H1 (cell line): ENCODE measurements around the gene FRMPD4. TPM values are rescaled to one million over a fixed set of nuclear protein-coding genes. Genes with fewer than 3 reads are reported as not detected.

Experiments used
- CTCF ChIA-PET: fragments of 300-600 bp; sonication (Branson Sonifier 250); formaldehyde crosslinking; loops from one replicate; lab custom pipeline; 2021; ENCODE audit not compliant: partially characterized antibody; lab: Charles Lee
- POLR2A ChIA-PET: fragments of 300-600 bp; sonication (Branson Sonifier 250); formaldehyde crosslinking; loops from one replicate; lab custom pipeline; 2021; ENCODE audit warnings: inconsistent platforms; ENCODE audit not compliant: partially characterized antibody; lab: Charles Lee
- DNase-seq, 2 experiments: peaks; one replicate each; pipeline versions ENCODE4 v3.0.0 to v3.0.0-alpha.2; 2010 to 2022; ENCODE audit warnings: low spot score in 2 of 2, low read depth in 1 of 2, mixed read lengths in 1 of 2
- FAIRE-seq: peaks from 2 replicates; lab custom pipeline; 2011; peaks lifted over from hg19 to GRCh38; lab: Jason Lieb, UNC
- H2AFZ ChIP-seq: 2 replicates; pipeline ENCODE4 v1.8.1; 2012; ENCODE audit warnings: low read length, inconsistent platforms
- H2AK5ac ChIP-seq: 2 replicates; pipeline ENCODE4 v1.6.1; 2013; ENCODE audit warnings: low read depth, low read length
- H2BK120ac ChIP-seq: replicated peaks from 2 replicates; pipeline ENCODE3; 2013; ENCODE audit warnings: low read depth, low read length, inconsistent platforms
- H2BK12ac ChIP-seq: 2 replicates; pipeline ENCODE4 v1.6.1; 2013; ENCODE audit warnings: low read depth, low read length
- H2BK15ac ChIP-seq: 2 replicates; pipeline ENCODE4 v1.6.1; 2013; ENCODE audit warnings: low read length
- H2BK20ac ChIP-seq: 2 replicates; pipeline ENCODE4 v1.6.1; 2013; ENCODE audit warnings: low read length
- H2BK5ac ChIP-seq: 2 replicates; pipeline ENCODE4 v1.6.1; 2013; ENCODE audit warnings: low read depth, low read length
- H3K14ac ChIP-seq: 2 replicates; pipeline ENCODE4 v1.6.1; 2013; ENCODE audit warnings: inconsistent platforms; ENCODE audit not compliant: insufficient read length
- H3K18ac ChIP-seq: 2 replicates; pipeline ENCODE4 v1.6.1; 2013; ENCODE audit warnings: low read length; ENCODE audit errors: extremely low read depth
- H3K23ac ChIP-seq: 2 replicates; pipeline ENCODE4 v1.6.1; 2013; ENCODE audit warnings: inconsistent platforms; ENCODE audit not compliant: insufficient read length
- H3K23me2 ChIP-seq: 2 replicates; pipeline ENCODE4 v1.6.1; 2013; ENCODE audit warnings: low read depth, low read length
- H3K27ac ChIP-seq: 2 replicates; pipeline ENCODE4 v1.6.1; 2011; ENCODE audit warnings: low read depth, low read length, inconsistent platforms
- H3K27me3 ChIP-seq, 4 experiments: replicated peaks in 1 of 4; 1 replicate in 1 of 4; 2 replicates in 3 of 4; pipeline versions ENCODE4 v1.6.1 to v1.8.1; 2011 to 2013; ENCODE audit warnings: low read length in 3 of 4, mild to moderate bottlenecking in 3 of 4, inconsistent platforms in 2 of 4, mixed read lengths in 2 of 4, moderate library complexity in 1 of 4; ENCODE audit not compliant: control insufficient read depth in 3 of 4, insufficient read depth in 3 of 4; ENCODE audit errors: extremely low read depth in 1 of 4
- H3K36me3 ChIP-seq, 4 experiments: 2 replicates each; pipeline versions ENCODE4 v1.6.1 to v1.8.1; 2011 to 2013; ENCODE audit warnings: mild to moderate bottlenecking in 4 of 4, low read length in 3 of 4, moderate library complexity in 2 of 4, control low read depth in 1 of 4, inconsistent platforms in 1 of 4; ENCODE audit not compliant: insufficient read depth in 4 of 4, control insufficient read depth in 2 of 4
- H3K4ac ChIP-seq: replicated peaks from 2 replicates; pipeline ENCODE3; 2013; ENCODE audit warnings: low read length, low read depth, mixed read lengths, inconsistent platforms; ENCODE audit not compliant: insufficient read length
- H3K4me1 ChIP-seq, 4 experiments: replicated peaks in 1 of 4; 1 replicate in 1 of 4; 2 replicates in 3 of 4; pipeline versions ENCODE4 v1.6.1 to v1.8.1; 2011 to 2013; ENCODE audit warnings: low read length in 3 of 4, inconsistent platforms in 2 of 4, mixed read lengths in 1 of 4; ENCODE audit not compliant: insufficient read depth in 4 of 4, control insufficient read depth in 3 of 4
- H3K4me2 ChIP-seq, 2 experiments: 2 replicates each; pipeline versions ENCODE4 v1.6.1 to v1.8.1; 2011 to 2013; ENCODE audit warnings: low read depth in 2 of 2, low read length in 2 of 2, control low read depth in 1 of 2, inconsistent platforms in 1 of 2, mild to moderate bottlenecking in 1 of 2; ENCODE audit not compliant: insufficient read depth in 1 of 2
- H3K4me3 ChIP-seq, 4 experiments: fragments of 200-600, 300-600 bp in 1 of 4; sonication (generic), shearing (Covaris generic), sonication (Bioruptor Twin) in 1 of 4; 2 replicates each; pipeline versions ENCODE4 v1.5.1 to v1.8.1; 2011 to 2016; ENCODE audit warnings: low read length in 4 of 4, low read depth in 3 of 4, control low read depth in 2 of 4, inconsistent platforms in 2 of 4, mild to moderate bottlenecking in 2 of 4, mixed read lengths in 1 of 4, moderate library complexity in 1 of 4; ENCODE audit not compliant: insufficient read depth in 2 of 4; ENCODE audit errors: extremely low read depth in 1 of 4
- H3K56ac ChIP-seq: replicated peaks from 2 replicates; pipeline ENCODE3; 2013; ENCODE audit warnings: low read depth, mild to moderate bottlenecking, mixed read lengths, low read length, inconsistent platforms; ENCODE audit not compliant: insufficient read length
- H3K79me1 ChIP-seq: 2 replicates; pipeline ENCODE4 v1.6.1; 2013; ENCODE audit warnings: low read depth, low read length, control low read depth
- H3K79me2 ChIP-seq, 2 experiments: 2 replicates each; pipeline versions ENCODE4 v1.6.1 to v1.8.1; 2012 to 2013; ENCODE audit warnings: low read length in 2 of 2, mild to moderate bottlenecking in 2 of 2, inconsistent platforms in 1 of 2; ENCODE audit not compliant: insufficient read depth in 2 of 2, control insufficient read depth in 1 of 2
- H3K9ac ChIP-seq, 4 experiments: replicated peaks in 1 of 4; 1 replicate in 1 of 4; 2 replicates in 3 of 4; pipeline versions ENCODE4 v1.6.1 to v1.8.1; 2011 to 2013; ENCODE audit warnings: low read depth in 3 of 4, low read length in 3 of 4, control low read depth in 2 of 4, mild to moderate bottlenecking in 2 of 4, moderate library complexity in 2 of 4, inconsistent platforms in 1 of 4; ENCODE audit errors: extremely low read depth in 1 of 4
- H3K9me3 ChIP-seq, 2 experiments: 2 replicates each; pipeline versions ENCODE4 v1.6.1 to v1.8.1; 2012 to 2013; ENCODE audit warnings: mild to moderate bottlenecking in 2 of 2, moderate library complexity in 2 of 2, control low read depth in 1 of 2, inconsistent platforms in 1 of 2, low read depth in 1 of 2, low read length in 1 of 2, mixed read lengths in 1 of 2; ENCODE audit not compliant: insufficient read depth in 2 of 2
- H4K20me1 ChIP-seq, 2 experiments: replicated peaks in 1 of 2; 2 replicates each; pipeline versions ENCODE3 to v1.8.1; 2011 to 2013; ENCODE audit warnings: inconsistent platforms in 2 of 2, low read length in 2 of 2, mild to moderate bottlenecking in 1 of 2; ENCODE audit not compliant: insufficient read depth in 2 of 2, control insufficient read depth in 1 of 2
- H4K5ac ChIP-seq: 2 replicates; pipeline ENCODE4 v1.6.1; 2013; ENCODE audit warnings: low read length, low read depth, mixed read lengths, inconsistent platforms; ENCODE audit not compliant: insufficient read length
- H4K8ac ChIP-seq: 2 replicates; pipeline ENCODE4 v1.8.0; 2013; ENCODE audit warnings: mild to moderate bottlenecking, moderate library complexity, low read length, inconsistent platforms; ENCODE audit not compliant: insufficient read depth; ENCODE audit errors: extremely low read depth
- H4K91ac ChIP-seq: replicated peaks from 2 replicates; pipeline ENCODE3; 2013; ENCODE audit warnings: low read length, mixed read lengths, inconsistent platforms; ENCODE audit not compliant: insufficient read length
- ATF3 ChIP-seq: IDR thresholded peaks from 2 replicates; pipeline ENCODE4 v1.6.1; 2011; ENCODE audit warnings: low read depth, mild to moderate bottlenecking, low read length; ENCODE audit not compliant: insufficient read depth
- CTCF ChIP-seq, 3 experiments: IDR thresholded peaks; 1 replicate in 2 of 3; 2 replicates in 1 of 3; pipeline versions ENCODE4 v1.5.1 to v1.6.1; 2011; ENCODE audit warnings: low read length in 3 of 3, mild to moderate bottlenecking in 3 of 3, inconsistent platforms in 2 of 3, low read depth in 1 of 3, moderate library complexity in 1 of 3; ENCODE audit not compliant: insufficient read depth in 1 of 3; ENCODE audit errors: control extremely low read depth in 1 of 3
- RAD21 ChIP-seq, 2 experiments: IDR thresholded peaks in 1 of 2; conservative IDR thresholded peaks in 1 of 2; 2 replicates each; pipeline ENCODE4 v1.6.1; 2011; ENCODE audit warnings: low read depth in 2 of 2, low read length in 2 of 2, improper control_type of control experiment in 1 of 2, inconsistent platforms in 1 of 2, mild to moderate bottlenecking in 1 of 2, moderate library complexity in 1 of 2
- TEAD4 ChIP-seq: IDR thresholded peaks from 2 replicates; pipeline ENCODE4 v1.6.1; 2012; ENCODE audit warnings: low read depth, low read length, inconsistent platforms, mixed read lengths
- USF2 ChIP-seq: IDR thresholded peaks from 2 replicates; pipeline ENCODE4 v1.6.1; 2011; ENCODE audit warnings: low read length, improper control_type of control experiment
- WGBS, 2 experiments: shearing (Covaris generic) in 1 of 2; methylation state at CpG; one replicate each; pipeline versions ENCODE4 v1.1.6 to v1.1.7; 2013 to 2015; ENCODE audit warnings: low lambda C conversion rate in 2 of 2, mixed read lengths in 2 of 2, inconsistent platforms in 1 of 2, low coverage in 1 of 2, missing lambda C conversion rate in 1 of 2; ENCODE audit not compliant: insufficient replicate concordance in 2 of 2, insufficient coverage in 1 of 2, insufficient read length in 1 of 2; ENCODE audit errors: extremely low coverage in 1 of 2, missing lambda C conversion rate in 1 of 2; 5-methylcytosine and 5-hydroxymethylcytosine counted together
- polyA plus RNA-seq, 7 experiments: library from polyadenylated mRNA; depleted of rRNA in 3 of 7; stranded (reverse) in 5 of 7; unstranded in 2 of 7; fragments of >200 nt in 5 of 7; fragments of 200-250 nt in 2 of 7; gene quantifications; 1 replicate in 5 of 7; 2 replicates in 1 of 7; 4 replicates in 1 of 7; pipeline versions ENCODE4 v1.2.1 to v1.2.3, GENCODE V29; 2011 to 2013; ENCODE audit warnings: missing spikeins in 2 of 7, mixed read lengths in 2 of 7
- total RNA-seq: library from RNA; stranded (reverse); fragmentation: NEBNext Ultra II Directional; extraction: Animal tissue kit (Norgen Biotek cat#: 25700); gene quantifications from 2 replicates; pipeline ENCODE4 v1.2.1, GENCODE V29; 2021

FRMPD4 gene
- total and polyA plus RNA-seq, 2 of the 8 experiments (the other 6 are each of a cell fraction or from before 2014, with no cell fraction given): 0.02 to 0.37 TPM

- no peaks in the 10 kb centered on the region for H3K36me3 ChIP-seq
- no peak overlapping the region for H3K4me3 ChIP-seq
- FAIRE-seq (peak; percentile 7), DNase-seq (no peak)
- no peak overlapping the region for H2BK120ac ChIP-seq
- H2AFZ ChIP-seq: no peak overlapping the region
- no peaks in the 10 kb centered on the region for H3K9me3 ChIP-seq
- no peaks in the 10 kb centered on the region for H3K79me1 ChIP-seq
- H4K20me1 ChIP-seq: no peaks in the 10 kb centered on the region
- H2BK20ac ChIP-seq: no peak overlapping the region
- 90% methylated on average over 2 of the region's 2 CpGs; no CpG with 5 or more reads in 1 of the 2 experiments for WGBS, 2 experiments
- H2BK5ac ChIP-seq: no peak overlapping the region
- no peaks in the 10 kb centered on the region for H3K79me2 ChIP-seq
- H3K18ac ChIP-seq: no peak overlapping the region
- no peak overlapping the region for H3K4me2 ChIP-seq
- H2BK12ac ChIP-seq: no peak overlapping the region
- H3K56ac ChIP-seq: no peak overlapping the region
- no peak overlapping the region for H4K8ac ChIP-seq
- ChIA-PET POLR2A (no interaction called here), CTCF (interaction anchor here (1.6 kb wide), 1 partner anchor 29 kb away, joined by 5 read pairs; no protein-coding TSS in a partner anchor)
- no peak overlapping the region for H2AK5ac ChIP-seq
- no peak overlapping the region for H3K23ac ChIP-seq
- no peak overlapping the region for H3K14ac ChIP-seq
- H3K23me2 ChIP-seq: no peaks in the 10 kb centered on the region
- no peak overlapping the region for H3K4ac ChIP-seq
- no peak overlapping the region for H4K5ac ChIP-seq
- no peak overlapping the region for H3K9ac ChIP-seq
- H4K91ac ChIP-seq: no peak overlapping the region
- no peaks in the 10 kb centered on the region for H3K4me1 ChIP-seq
- no peaks in the 10 kb centered on the region for H3K27me3 ChIP-seq
- no peak overlapping the region for H3K27ac ChIP-seq
- H2BK15ac ChIP-seq: no peak overlapping the region
- peak in 2 of 3 experiments; percentile 5 to 35; a peak in 2 of 4 replicates for TF ChIP-seq CTCF (IDR thresholded peaks at IDR 0.05; ENCODE audit: control extremely low read depth in 1 of 3, insufficient read depth in 1 of 3, low read depth in 1 of 3, low read length in 3 of 3)
- TF ChIP-seq ATF3: no peak
- TF ChIP-seq USF2: no peak
- peak; percentile 20 to 27; a peak in 2 of 4 replicates for TF ChIP-seq RAD21 (IDR thresholded peaks at IDR 0.05 in 1 of 2, conservative IDR thresholded peaks at IDR 0.05 in 1 of 2; ENCODE audit: low read depth in 2 of 2, low read length in 2 of 2)
- TF ChIP-seq TEAD4: no peak
Observed at GRCh38 chrX:12567857-12568256, 429.6 kb downstream of the FRMPD4 start.
